Fibroblast of pulmonary artery (primary cell): ENCODE measurements around the gene CAPN14.

ENCODE experiments used
- DNase-seq: peaks from one replicate; pipeline ENCODE4 v3.0.0-alpha.2; 2010; ENCODE audit warnings: low read depth
- H3K4me3 ChIP-seq: replicated peaks from 2 replicates; pipeline ENCODE4 v1.5.1; 2011; ENCODE audit warnings: low read depth, mild to moderate bottlenecking, control low read depth, low read length, moderate library complexity
- TF ChIP-seq, protein P1 (sequence below): IDR thresholded peaks from 2 replicates; pipeline ENCODE4 v1.5.1; 2011; ENCODE audit warnings: mild to moderate bottlenecking, control low read depth, low read length, inconsistent platforms; ENCODE audit errors: missing control alignments

The CAPN14 gene

GRCh38 chr2:31137211-31138036 is 79.9 kb downstream of the CAPN14 start:
- peak overlapping the region; percentile 42 for H3K4me3 ChIP-seq
- no peak for DNase-seq
- TF ChIP-seq, protein P1, sequence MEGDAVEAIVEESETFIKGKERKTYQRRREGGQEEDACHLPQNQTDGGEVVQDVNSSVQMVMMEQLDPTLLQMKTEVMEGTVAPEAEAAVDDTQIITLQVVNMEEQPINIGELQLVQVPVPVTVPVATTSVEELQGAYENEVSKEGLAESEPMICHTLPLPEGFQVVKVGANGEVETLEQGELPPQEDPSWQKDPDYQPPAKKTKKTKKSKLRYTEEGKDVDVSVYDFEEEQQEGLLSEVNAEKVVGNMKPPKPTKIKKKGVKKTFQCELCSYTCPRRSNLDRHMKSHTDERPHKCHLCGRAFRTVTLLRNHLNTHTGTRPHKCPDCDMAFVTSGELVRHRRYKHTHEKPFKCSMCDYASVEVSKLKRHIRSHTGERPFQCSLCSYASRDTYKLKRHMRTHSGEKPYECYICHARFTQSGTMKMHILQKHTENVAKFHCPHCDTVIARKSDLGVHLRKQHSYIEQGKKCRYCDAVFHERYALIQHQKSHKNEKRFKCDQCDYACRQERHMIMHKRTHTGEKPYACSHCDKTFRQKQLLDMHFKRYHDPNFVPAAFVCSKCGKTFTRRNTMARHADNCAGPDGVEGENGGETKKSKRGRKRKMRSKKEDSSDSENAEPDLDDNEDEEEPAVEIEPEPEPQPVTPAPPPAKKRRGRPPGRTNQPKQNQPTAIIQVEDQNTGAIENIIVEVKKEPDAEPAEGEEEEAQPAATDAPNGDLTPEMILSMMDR = no peak

DNA sequence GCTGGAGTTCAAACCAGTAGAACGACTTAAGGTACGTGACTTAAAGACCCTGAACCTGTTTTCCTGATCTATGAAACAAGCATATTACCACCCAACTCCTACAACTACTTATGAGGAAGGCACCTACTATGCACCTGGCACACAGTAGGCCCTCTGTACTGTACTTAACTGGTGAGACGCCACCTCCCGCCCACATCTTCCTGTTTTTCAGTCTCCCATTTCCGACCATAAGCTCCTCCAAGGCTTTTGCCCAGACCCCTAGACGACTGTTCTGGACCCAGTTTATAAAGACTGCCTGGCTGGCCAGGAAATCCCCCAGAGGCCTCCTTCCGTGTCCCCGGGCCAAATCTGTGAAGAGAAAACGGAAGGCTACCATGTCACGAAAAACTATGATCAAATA is 80.6 kb downstream of the CAPN14 start:
- no peak for DNase-seq
- TF ChIP-seq, protein P1 = no peak
- no peak overlapping the region for H3K4me3 ChIP-seq

DNA sequence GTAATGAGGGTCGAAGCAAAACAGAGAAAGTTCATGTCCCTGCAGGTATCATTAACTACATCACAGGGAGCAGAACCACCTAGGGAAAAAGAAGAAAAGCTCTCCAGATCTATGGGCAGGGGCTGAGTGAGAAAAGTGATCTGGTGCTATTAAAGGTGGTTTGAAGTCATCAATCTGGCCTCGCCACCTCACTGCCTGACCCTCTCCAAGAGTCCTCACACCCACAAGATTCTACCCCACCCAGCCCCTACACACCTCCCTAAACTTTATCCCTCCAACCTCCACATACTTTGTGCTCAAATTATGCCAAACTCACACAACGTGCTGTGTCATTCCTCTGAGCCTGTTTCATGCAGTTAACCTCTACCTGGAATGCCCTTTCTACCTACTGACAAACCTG is 81.3 kb downstream of the CAPN14 start:
- TF ChIP-seq, protein P1 = no peak
- no peak overlapping the region for H3K4me3 ChIP-seq
- no peak for DNase-seq

DNA sequence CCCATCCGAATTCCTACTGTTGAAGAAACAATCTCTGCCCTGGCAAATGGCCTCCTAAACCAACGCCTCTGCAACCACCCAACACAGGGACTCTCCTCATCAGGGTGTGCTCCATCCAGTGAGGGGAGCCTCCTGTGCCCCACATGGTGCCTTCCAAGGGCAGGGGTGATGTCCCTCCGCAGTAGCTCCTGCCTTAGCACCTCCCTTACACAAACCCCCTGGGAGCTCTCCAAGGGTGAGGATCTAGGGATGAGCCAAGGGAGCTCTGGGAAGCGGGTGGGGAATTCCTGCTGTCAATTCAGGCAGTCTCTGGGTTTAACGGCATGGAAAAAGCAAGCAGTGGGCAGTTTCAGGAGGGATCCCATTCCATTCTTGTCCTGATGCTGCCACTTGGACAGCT is 82.8 kb downstream of the CAPN14 start:
- no peak overlapping the region for H3K4me3 ChIP-seq
- TF ChIP-seq, protein P1 = no peak
- DNase-seq = no peak

GRCh38 chr2:31132786-31133185 is 84.5 kb downstream of the CAPN14 start:
- no peak overlapping the region for H3K4me3 ChIP-seq
- TF ChIP-seq, protein P1 = no peak
- DNase-seq = no peak

DNA sequence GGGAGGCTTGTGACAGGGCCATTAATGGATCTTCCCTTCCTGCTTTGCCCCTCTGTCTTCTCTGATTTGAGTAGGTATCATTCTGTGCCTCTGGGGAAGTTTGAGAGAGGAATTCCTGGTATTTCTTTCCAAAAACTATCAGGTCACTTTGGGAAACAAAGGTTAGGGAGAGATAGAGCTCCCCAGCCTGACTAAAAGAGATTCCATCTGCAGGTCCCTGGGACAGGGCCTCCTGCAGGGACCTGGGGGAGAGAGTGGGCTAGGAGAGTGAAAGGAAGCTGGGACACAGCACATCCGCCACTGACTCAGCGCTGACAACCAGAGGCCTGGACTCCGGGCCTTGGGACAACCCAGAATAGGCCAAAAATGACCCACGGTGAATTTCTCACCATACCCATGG is 85.4 kb downstream of the CAPN14 start:
- no peak for DNase-seq
- H3K4me3 ChIP-seq = no peak overlapping the region
- TF ChIP-seq, protein P1 = no peak
